IPS-18c (cell line): ENCODE measurements around the gene GIMAP8.
"Not testable (repeated sequence)": the region's sequence is repeated elsewhere in the genome, so short reads cannot be mapped to it uniquely, and the experiment has no call there.

Experiments
- H3K4me3 ChIP-seq: 2 replicates; pipeline ENCODE4 v1.7.0; 2013; ENCODE audit warnings: low read depth, mild to moderate bottlenecking, low read length, moderate library complexity; ENCODE audit not compliant: insufficient read depth
- H3K9me3 ChIP-seq: one replicate; pipeline ENCODE4 v1.6.1; 2013; ENCODE audit warnings: mild to moderate bottlenecking, low read length, moderate library complexity; ENCODE audit not compliant: control insufficient read depth, insufficient read depth

GIMAP8 gene

DNA sequence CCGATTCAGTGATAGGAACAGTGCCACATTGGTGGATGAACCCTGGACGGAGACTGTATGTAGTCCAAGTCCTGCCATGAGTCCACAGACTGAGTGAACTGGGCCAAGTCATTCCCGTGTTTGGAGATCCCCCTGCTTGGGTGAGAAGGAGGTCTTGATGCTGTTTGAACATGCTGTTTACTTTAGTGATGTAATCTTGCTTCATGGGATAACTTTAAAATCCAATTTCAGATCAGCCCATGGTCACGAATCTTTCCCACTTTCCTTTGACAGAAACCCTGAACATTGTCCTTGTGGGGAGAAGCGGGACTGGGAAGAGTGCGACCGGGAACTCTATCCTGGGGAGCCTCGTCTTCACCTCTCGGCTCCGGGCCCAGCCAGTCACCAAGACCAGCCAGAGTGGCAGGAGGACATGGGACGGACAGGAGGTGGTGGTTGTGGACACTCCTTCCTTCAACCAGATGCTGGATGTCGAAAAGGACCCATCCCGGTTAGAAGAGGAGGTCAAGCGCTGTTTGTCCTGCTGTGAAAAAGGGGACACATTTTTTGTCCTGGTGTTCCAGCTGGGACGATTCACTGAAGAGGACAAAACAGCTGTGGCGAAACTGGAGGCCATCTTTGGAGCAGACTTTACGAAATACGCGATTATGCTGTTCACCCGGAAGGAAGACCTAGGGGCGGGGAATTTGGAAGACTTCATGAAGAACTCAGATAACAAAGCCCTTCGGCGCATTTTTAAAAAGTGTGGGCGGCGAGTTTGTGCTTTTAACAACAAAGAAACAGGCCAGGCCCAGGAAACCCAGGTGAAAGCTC lies 26.6 kb downstream of the GIMAP8 start:
- no peak overlapping the region for H3K4me3 ChIP-seq
- no peaks in the 10 kb centered on the region for H3K9me3 ChIP-seq

DNA sequence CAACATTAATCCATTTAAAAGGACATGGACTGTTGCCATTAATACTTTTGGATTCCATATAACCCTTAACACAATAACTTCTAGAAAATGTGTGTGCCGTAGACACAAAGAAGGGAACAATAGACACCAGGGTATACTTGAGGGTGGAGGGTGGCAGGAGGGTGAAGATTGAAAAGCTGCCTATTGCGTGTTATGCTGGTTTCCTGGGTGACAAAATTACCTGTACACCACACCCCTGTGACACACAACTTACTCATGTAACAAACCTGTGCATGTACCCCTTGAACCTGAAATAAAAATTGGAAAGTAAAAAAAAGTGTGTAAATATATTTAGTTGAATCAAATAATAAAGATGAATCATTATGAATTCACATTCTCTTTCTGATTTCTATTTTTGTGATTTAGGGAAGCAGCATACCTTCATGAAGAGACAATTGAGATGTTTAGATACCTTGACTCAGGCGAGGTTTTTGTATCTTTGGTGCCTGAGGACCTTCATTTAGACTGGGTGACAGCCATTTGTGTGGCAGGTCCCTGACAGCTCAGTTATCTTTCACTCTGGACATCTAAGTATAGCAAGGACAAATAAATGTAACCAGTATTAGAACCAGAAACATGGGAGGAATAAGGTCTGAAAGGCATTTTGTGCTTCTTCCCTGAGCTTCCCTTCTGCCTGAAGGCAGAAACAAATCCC lies 28.7 kb downstream of the GIMAP8 start:
- H3K4me3 ChIP-seq: no peak overlapping the region
- H3K9me3 ChIP-seq: no peaks in the 10 kb centered on the region

DNA sequence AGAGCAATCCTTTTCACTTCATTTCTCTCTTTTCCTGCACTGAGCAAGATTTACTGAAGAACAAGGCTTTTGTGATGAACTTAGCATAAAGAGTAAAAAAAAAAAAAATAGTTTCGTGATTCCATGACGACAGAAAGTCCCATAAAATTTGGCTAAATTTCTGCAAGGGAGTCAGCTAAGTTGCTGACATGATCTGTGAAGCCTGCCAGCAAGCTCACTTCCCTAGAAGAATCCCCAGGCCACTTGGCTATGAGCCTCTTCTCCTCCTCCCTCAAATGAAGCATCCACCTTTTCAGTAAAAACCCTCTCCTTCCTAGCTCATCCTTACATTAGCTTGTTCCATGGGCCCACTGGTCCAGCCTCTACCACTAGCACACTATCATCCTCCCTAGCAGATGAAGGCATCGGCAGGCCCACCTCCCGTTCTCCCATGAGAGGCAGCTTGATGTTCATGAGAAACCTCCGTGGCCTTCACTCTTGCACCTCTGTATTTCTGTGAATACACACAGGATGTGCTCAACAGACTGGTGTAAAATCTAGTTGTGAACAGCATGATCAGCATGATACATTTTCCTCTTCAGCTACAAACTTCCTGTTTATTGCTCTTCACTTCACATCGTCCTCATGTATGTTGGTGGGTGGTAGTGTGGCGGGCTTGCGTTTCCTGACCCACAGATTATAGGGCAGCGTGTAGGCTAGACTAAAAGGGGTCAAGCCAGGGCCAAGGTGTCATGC lies 30.9 kb downstream of the GIMAP8 start:
- H3K9me3 ChIP-seq: no peaks in the 10 kb centered on the region
- no peak overlapping the region for H3K4me3 ChIP-seq

DNA sequence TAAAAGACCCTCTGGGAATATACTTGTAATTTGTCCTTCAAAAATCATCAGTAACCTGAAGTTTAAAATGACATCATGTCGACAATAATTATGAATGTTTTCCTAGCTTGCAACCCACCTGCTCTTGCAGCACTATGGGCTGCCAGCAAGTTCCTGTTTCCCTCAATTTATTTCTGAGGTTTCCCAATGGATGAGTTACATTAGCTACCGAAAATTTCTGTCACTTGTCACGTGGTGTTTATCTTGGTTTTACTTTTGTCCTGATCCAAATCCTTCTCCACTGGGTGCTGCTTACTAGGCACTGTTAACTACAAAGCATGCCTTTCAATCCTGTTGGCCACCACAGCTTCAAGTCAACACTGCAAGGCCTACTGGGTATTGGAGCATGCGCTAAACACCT lies 31.5 kb downstream of the GIMAP8 start:
- no peaks in the 10 kb centered on the region for H3K9me3 ChIP-seq

DNA sequence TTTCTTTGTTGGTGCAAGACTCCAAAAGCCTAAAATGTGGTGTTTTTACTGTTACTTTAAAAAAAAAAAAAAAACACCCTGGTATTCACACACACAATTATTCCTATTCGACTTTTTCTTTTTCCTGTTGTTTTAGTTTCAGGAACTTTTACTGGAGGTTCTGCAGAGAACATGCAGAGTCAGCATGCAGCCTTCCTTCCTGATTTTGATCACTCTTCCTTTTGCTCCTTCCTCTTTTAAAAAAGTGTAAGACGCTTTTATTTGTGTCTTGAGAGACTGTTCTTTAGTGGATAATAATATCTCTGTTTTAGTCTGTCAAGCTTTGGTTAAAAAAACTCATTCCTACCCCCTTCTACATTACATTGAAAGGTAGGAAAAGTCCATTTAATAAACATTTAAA lies 33.1 kb downstream of the GIMAP8 start:
- H3K4me3 ChIP-seq, H3K9me3 ChIP-seq: not testable (repeated sequence)

More for the DNA sequence above, 31.5 kb downstream of the GIMAP8 start:
- no peak overlapping the region for H3K4me3 ChIP-seq

DNA sequence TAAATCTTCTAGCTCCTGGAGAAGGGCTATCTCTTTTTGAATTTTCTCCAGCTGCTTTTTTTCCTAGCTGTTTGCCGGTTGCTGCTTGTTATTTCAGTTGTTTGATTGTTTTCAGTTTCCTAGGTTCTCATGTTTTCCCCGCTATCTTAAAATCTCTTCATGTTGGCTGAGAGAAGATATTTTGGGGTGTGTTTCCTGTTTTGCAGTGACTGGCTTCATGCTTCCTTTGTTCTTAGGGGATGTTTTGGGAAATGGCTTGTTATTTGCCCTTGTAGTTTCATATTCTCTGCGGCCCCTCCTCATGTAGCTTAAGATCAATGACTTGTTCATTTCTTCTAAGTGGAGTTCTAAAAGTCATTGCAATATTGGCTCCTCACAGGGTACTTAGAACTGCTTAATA lies 33.6 kb downstream of the GIMAP8 start:
- H3K4me3 ChIP-seq, H3K9me3 ChIP-seq: not testable (repeated sequence)

DNA sequence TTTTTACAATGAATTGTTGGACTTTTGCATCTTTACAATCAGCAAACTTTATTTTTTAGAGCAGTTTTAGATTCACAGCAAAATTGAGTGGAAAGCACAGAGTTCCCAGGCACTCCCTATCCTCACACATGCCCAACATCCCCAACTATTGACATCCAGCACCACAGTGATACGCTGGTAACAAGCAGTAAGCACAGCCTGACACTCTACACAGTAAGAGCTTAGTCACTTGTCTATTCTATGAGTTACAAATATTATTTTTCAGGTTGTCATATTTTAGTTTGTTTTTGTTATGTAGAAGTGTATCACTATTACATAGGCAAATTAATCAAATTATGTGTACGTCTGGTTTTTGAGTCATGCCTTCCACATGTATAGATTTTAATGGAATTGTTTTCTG lies 37.2 kb downstream of the GIMAP8 start:
- no peak overlapping the region for H3K4me3 ChIP-seq
- no peaks in the 10 kb centered on the region for H3K9me3 ChIP-seq

DNA sequence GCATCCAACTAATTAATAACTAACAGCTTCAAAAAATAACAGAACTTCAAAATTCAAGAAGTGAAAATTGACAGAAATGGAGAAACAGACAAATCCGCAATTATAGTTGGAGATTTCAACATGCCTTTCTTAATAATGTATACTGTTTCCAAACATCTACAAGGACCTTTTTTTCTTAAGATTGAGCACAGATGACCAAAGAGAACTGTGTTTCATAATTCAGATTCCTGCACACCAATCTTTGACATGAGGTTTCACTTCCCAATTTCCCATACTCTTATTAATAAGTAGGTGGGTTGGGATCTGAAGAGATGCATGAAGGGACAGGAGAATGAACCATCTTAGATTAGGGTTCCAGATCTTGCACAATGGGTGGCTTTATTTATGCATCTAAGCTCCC lies 39.4 kb downstream of the GIMAP8 start:
- no peak overlapping the region for H3K4me3 ChIP-seq
- no peaks in the 10 kb centered on the region for H3K9me3 ChIP-seq

DNA sequence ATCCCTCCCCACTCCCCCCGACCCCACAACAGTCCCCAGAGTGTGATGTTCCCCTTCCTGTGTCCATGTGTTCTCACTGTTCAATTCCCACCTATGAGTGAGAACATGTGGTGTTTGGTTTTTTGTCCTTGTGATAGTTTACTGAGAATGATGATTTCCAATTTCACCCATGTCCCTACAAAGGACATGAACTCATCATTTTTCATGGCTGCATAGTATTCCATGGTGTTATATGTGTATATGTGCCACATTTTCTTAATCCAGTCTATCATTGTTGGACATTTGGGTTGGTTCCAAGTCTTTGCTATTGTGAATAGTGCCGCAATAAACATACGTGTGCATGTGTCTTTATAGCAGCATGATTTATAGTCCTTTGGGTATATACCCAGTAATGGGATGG lies 43.0 kb downstream of the GIMAP8 start:
- not testable (repeated sequence) for H3K9me3 ChIP-seq, H3K4me3 ChIP-seq

DNA sequence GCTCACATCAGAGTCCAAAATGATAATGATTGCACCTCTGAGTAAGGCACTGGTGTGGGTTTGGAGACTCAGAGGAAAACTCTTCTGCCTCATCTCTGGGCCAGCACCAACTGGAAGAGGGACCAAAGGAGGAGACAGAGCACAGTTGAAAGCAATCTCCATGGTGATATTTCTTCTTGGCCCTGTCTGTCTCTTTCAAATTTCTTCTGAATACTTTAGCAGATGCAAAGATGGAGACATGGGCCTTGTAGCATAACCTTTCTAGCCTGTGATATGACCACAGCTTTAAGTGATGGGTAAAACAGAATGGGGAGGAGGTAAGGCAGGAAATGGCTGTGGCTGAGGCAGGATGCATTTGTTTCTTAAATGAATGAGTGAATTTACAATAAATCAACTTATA lies 52.1 kb downstream of the GIMAP8 start:
- H3K9me3 ChIP-seq: no peaks in the 10 kb centered on the region
- no peak overlapping the region for H3K4me3 ChIP-seq

DNA sequence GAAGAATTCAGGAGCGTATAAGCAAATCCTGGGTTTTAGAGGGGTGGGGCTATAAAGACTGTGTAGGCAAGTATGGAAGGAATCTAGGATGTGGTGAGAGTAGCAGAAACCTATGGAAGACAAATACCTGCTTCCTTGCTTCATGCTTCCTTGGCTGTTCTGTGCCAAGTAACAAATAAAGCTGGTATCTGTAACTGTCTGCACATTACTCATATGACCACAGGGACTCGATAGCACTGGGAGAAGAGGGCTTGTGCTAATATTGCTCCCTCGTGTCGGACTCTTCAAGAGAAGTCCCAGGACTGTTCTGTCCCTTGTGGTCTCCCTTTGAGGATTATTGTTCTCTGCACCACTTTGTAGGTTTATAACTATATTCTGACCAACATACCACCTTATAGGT lies 52.7 kb downstream of the GIMAP8 start:
- no peaks in the 10 kb centered on the region for H3K9me3 ChIP-seq
- H3K4me3 ChIP-seq: no peak overlapping the region

DNA sequence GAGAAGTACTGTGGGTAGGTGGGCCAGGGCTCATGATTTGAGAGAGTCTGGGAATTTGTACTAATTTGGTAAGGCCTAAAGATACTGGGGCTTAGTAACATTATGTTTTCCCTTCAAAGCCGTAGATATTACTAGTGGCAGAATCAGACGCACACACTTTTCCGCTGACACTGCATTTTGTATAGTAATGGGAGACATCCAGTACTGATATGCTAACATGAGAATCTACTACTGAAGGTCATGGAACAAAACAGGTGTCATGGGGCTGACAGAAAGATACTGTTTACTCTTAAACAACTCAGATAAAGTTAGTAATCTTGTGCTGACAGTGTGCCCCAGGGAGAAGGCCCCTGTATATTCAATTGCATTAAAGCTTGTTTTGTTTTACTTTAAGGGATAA lies 53.2 kb downstream of the GIMAP8 start:
- Histone ChIP-seq H3K9me3 (no peaks in the 10 kb centered on the region), H3K4me3 (no peak overlapping the region)

DNA sequence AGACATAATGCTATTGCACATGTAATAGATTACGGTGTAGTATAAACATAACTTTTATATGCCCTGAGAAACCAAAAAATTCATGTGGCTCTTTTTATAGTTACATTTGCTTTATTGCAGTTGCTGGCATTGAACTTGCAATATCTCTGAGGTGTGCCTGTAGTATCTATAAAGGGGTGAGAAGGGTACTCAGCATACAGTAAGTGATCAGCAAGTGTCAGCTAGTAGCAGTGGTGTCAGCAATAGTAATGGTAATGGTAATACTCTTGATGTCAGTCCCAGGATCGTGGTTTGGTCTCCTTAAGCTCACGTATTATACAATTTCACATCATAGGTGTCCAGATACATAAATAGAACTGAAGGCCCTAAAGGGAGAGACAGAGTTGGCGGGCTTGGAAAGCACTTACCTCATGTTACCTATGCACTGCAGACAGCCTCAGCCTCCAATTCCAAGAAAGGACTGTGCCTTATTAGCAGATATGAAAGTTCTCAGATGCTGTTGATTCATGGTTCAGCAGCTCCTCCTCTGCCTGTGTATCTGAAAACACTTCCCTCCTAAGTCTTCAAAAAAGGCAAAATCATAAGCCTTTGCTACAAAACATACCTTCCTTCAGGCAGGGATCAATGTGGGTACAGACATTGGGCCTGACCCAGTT lies 57.6 kb downstream of the GIMAP8 start:
- Histone ChIP-seq H3K4me3 (no peak overlapping the region), H3K9me3 (no peaks in the 10 kb centered on the region)

DNA sequence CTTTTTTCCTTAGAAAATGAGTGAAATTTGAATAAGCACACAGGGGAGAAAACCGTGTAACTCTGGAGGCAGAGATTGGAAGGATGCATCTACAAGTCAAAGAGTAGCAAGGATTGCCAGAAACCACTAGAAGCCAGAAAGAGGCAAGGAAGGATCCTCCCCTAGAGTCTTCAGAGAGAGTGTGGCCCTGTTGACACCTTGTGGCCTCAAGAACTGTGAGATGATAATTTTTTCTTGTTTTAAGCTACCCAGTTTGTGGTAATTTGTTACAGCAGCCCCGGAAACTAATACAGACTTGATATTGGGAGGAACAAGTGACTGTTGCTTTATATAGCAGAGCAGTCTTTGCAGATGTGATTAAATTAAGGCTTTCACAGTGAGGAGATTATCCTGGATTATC lies 60.6 kb downstream of the GIMAP8 start:
- H3K4me3 ChIP-seq: no peak overlapping the region

DNA sequence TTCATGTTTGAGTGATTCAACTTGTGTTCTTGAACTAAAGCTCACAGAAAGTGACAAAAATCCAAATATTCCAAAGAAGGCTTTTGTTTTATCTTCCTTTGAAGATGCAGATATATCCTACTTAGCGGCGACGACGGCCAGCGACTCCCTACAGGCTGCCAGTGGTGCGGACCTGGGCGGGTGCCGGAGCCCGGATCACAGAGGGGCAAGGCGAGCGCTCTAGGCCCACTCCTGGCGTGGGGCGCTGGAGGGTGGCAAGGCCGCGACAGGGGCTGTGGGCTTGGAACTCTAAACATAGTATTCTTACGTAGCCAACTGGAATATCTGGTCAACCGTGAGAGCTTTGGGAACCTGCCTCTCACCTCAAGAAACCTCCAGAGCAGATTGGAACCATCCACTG lies 63.3 kb downstream of the GIMAP8 start:
- Histone ChIP-seq H3K9me3 (no peaks in the 10 kb centered on the region), H3K4me3 (no peak overlapping the region)

More for the DNA sequence above, 60.6 kb downstream of the GIMAP8 start:
- no peaks in the 10 kb centered on the region for H3K9me3 ChIP-seq

DNA sequence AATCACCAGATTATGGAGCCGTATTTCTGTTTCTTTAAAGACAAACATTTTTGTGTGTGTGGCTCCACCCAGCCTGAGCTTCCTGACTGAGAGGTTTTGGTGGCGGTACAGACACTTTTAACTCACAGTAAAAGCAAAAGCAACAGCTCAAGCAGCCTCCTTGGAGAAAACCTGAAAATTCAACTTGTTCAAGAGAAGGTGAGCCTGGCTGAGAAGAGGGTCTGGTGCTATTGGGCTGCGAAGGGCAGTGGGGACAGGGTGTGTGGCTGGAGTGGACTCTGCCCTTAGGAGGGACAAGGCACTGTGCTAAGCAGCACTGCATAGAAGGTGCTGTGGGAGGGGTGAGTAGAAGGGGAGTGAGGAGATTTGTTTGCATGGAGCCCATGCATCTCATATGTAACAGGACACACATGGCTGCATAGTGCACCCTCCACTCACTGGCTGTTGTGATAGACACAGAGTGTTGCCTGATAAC lies 64.4 kb downstream of the GIMAP8 start, which contains the start of gene GIMAP7:
GIMAP7 (plus strand) TSS at position 125 of the 475 bp plus-strand sequence. CDS start 5,103 bp downstream, outside the sequence.
- H3K4me3 ChIP-seq: no peak within 1 kb of the TSS
- no peaks in the 10 kb centered on the region for H3K9me3 ChIP-seq
